ENCODE results near the gene C5AR2. TPM values are rescaled to one million over a fixed set of nuclear protein-coding genes. Genes with fewer than 3 reads are reported as not detected.

C5AR2 gene
- polyA plus RNA-seq, 1 of the 3 experiments (the other 2 are of a cell fraction), result not detected

DNA sequence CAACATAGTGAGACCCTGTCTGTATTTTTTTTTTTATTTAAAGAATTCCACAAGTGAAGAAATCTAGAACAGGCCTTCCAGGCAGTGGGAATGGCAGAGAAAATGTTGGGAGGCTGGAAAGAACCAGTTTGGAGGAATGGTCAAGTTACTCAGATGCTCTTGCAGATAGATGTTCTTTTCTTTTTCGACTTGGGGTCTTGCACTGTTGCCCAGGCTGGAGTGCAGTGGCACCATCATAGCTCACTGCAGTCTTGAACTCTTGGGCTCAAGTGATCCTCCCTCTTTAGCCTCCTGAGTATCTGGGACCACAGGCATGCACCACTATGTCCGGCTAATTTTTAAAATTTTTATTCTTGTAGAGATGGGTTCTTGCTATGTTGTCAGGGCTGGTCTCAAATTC, 21.7 kb upstream of the C5AR2 start:
- Histone ChIP-seq H3K36me3 (replicated peaks in 1 of 2; ENCODE audit: control insufficient read depth in 1 of 2, insufficient read depth in 2 of 2, low read length in 1 of 2) (no peaks in the 10 kb centered on the region), H3K4me1 (ENCODE audit: control insufficient read depth in 1 of 2, insufficient read depth in 2 of 2, low read depth in 1 of 2, low read length in 1 of 2) (peaks cover 0 to 4% of the 10 kb centered on the region in 2 experiments; a peak in 2 of 4 replicates), H3K9me3 (no peaks in the 10 kb centered on the region), H3K4me2 (no peak overlapping the region), H3K79me2 (ENCODE audit: insufficient read depth) (no peaks in the 10 kb centered on the region), H3K4me3 (ENCODE audit: low read depth in 2 of 2, low read length in 1 of 2) (no peak overlapping the region), H3K9me2 (no peaks in the 10 kb centered on the region), H3K9ac (no peak overlapping the region), H2AFZ (ENCODE audit: low read depth) (no peak overlapping the region), H3K27me3 (ENCODE audit: insufficient read depth) (peaks cover 24% of the 10 kb centered on the region), H4K20me1 (ENCODE audit: insufficient read depth) (no peaks in the 10 kb centered on the region), H3F3A (replicated peaks; ENCODE audit: insufficient read depth) (peaks cover 19% of the 10 kb centered on the region), H3K27ac (ENCODE audit: low read depth in 2 of 2, low read length in 1 of 2) (no peak overlapping the region)
- CTCF ChIA-PET, result interaction anchor here (1.2 to 3.2 kb wide), 2 partner anchors 14 to 81 kb away, joined by 4 to 19 read pairs; no protein-coding TSS in a partner anchor
- 45% methylated on average over 2 of the region's 2 CpGs for WGBS (ENCODE audit: low lambda C conversion rate)
- POLR2A ChIA-PET, result no interaction called here
- TF ChIP-seq TAF1 (IDR thresholded peaks at IDR 0.05; ENCODE audit: borderline replicate concordance, low read depth, low read length) (no peak), TEAD4 (IDR thresholded peaks at IDR 0.05; ENCODE audit: borderline replicate concordance, insufficient read depth) (no peak), FOXM1 (IDR thresholded peaks at IDR 0.05; ENCODE audit: low read depth) (no peak), POLR2AphosphoS5 (IDR thresholded peaks at IDR 0.05; ENCODE audit: low read depth, low read length) (no peak), USF2 (IDR thresholded peaks at IDR 0.05; ENCODE audit: borderline replicate concordance, low read depth, low read length) (no peak), TCF12 (IDR thresholded peaks at IDR 0.05) (no peak), NRF1 (IDR thresholded peaks at IDR 0.05; ENCODE audit: low read depth, low read length) (no peak), CHD2 (IDR thresholded peaks at IDR 0.05; ENCODE audit: low read length, partially characterized antibody) (no peak), SIN3A (IDR thresholded peaks at IDR 0.05; ENCODE audit: borderline replicate concordance, low read depth, low read length) (no peak), PBX3 (IDR thresholded peaks at IDR 0.05) (no peak), FOSL2 (IDR thresholded peaks at IDR 0.05; ENCODE audit: borderline replicate concordance, low read depth) (no peak), ELF1 (IDR thresholded peaks at IDR 0.05) (no peak)
- TF ChIP-seq, protein P1, sequence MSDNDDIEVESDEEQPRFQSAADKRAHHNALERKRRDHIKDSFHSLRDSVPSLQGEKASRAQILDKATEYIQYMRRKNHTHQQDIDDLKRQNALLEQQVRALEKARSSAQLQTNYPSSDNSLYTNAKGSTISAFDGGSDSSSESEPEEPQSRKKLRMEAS (IDR thresholded peaks at IDR 0.05; ENCODE audit: low read depth), result no peak
- TF ChIP-seq, protein P2, sequence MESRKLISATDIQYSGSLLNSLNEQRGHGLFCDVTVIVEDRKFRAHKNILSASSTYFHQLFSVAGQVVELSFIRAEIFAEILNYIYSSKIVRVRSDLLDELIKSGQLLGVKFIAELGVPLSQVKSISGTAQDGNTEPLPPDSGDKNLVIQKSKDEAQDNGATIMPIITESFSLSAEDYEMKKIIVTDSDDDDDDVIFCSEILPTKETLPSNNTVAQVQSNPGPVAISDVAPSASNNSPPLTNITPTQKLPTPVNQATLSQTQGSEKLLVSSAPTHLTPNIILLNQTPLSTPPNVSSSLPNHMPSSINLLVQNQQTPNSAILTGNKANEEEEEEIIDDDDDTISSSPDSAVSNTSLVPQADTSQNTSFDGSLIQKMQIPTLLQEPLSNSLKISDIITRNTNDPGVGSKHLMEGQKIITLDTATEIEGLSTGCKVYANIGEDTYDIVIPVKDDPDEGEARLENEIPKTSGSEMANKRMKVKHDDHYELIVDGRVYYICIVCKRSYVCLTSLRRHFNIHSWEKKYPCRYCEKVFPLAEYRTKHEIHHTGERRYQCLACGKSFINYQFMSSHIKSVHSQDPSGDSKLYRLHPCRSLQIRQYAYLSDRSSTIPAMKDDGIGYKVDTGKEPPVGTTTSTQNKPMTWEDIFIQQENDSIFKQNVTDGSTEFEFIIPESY (IDR thresholded peaks at IDR 0.05; ENCODE audit: borderline replicate concordance, low read depth), result no peak
- TF ChIP-seq, protein P3, sequence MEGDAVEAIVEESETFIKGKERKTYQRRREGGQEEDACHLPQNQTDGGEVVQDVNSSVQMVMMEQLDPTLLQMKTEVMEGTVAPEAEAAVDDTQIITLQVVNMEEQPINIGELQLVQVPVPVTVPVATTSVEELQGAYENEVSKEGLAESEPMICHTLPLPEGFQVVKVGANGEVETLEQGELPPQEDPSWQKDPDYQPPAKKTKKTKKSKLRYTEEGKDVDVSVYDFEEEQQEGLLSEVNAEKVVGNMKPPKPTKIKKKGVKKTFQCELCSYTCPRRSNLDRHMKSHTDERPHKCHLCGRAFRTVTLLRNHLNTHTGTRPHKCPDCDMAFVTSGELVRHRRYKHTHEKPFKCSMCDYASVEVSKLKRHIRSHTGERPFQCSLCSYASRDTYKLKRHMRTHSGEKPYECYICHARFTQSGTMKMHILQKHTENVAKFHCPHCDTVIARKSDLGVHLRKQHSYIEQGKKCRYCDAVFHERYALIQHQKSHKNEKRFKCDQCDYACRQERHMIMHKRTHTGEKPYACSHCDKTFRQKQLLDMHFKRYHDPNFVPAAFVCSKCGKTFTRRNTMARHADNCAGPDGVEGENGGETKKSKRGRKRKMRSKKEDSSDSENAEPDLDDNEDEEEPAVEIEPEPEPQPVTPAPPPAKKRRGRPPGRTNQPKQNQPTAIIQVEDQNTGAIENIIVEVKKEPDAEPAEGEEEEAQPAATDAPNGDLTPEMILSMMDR (IDR thresholded peaks at IDR 0.05), result no peak
- no peak for DNase-seq

Measured in SK-N-SH (cell line).